H1 (cell line): ENCODE measurements around the gene ARAP2. TPM values are rescaled to one million over a fixed set of nuclear protein-coding genes. Genes with fewer than 3 reads are reported as not detected.

Experiments
- CTCF ChIA-PET: fragments of 300-600 bp; sonication (Branson Sonifier 250); formaldehyde crosslinking; loops from one replicate; lab custom pipeline; 2021; ENCODE audit not compliant: partially characterized antibody; lab: Charles Lee
- POLR2A ChIA-PET: fragments of 300-600 bp; sonication (Branson Sonifier 250); formaldehyde crosslinking; loops from one replicate; lab custom pipeline; 2021; ENCODE audit warnings: inconsistent platforms; ENCODE audit not compliant: partially characterized antibody; lab: Charles Lee
- DNase-seq, 2 experiments: peaks; one replicate each; pipeline versions ENCODE4 v3.0.0 to v3.0.0-alpha.2; 2010 to 2022; ENCODE audit warnings: low spot score in 2 of 2, low read depth in 1 of 2, mixed read lengths in 1 of 2
- FAIRE-seq: peaks from 2 replicates; lab custom pipeline; 2011; peaks lifted over from hg19 to GRCh38; lab: Jason Lieb, UNC
- H2AFZ ChIP-seq: 2 replicates; pipeline ENCODE4 v1.8.1; 2012; ENCODE audit warnings: low read length, inconsistent platforms
- H2AK5ac ChIP-seq: 2 replicates; pipeline ENCODE4 v1.6.1; 2013; ENCODE audit warnings: low read depth, low read length
- H2BK120ac ChIP-seq: replicated peaks from 2 replicates; pipeline ENCODE3; 2013; ENCODE audit warnings: low read depth, low read length, inconsistent platforms
- H2BK12ac ChIP-seq: 2 replicates; pipeline ENCODE4 v1.6.1; 2013; ENCODE audit warnings: low read depth, low read length
- H2BK15ac ChIP-seq: 2 replicates; pipeline ENCODE4 v1.6.1; 2013; ENCODE audit warnings: low read length
- H2BK20ac ChIP-seq: 2 replicates; pipeline ENCODE4 v1.6.1; 2013; ENCODE audit warnings: low read length
- H2BK5ac ChIP-seq: 2 replicates; pipeline ENCODE4 v1.6.1; 2013; ENCODE audit warnings: low read depth, low read length
- H3K14ac ChIP-seq: 2 replicates; pipeline ENCODE4 v1.6.1; 2013; ENCODE audit warnings: inconsistent platforms; ENCODE audit not compliant: insufficient read length
- H3K18ac ChIP-seq: 2 replicates; pipeline ENCODE4 v1.6.1; 2013; ENCODE audit warnings: low read length; ENCODE audit errors: extremely low read depth
- H3K23ac ChIP-seq: 2 replicates; pipeline ENCODE4 v1.6.1; 2013; ENCODE audit warnings: inconsistent platforms; ENCODE audit not compliant: insufficient read length
- H3K23me2 ChIP-seq: 2 replicates; pipeline ENCODE4 v1.6.1; 2013; ENCODE audit warnings: low read depth, low read length
- H3K27ac ChIP-seq: 2 replicates; pipeline ENCODE4 v1.6.1; 2011; ENCODE audit warnings: low read depth, low read length, inconsistent platforms
- H3K27me3 ChIP-seq, 4 experiments: replicated peaks in 1 of 4; 1 replicate in 1 of 4; 2 replicates in 3 of 4; pipeline versions ENCODE4 v1.6.1 to v1.8.1; 2011 to 2013; ENCODE audit warnings: low read length in 3 of 4, mild to moderate bottlenecking in 3 of 4, inconsistent platforms in 2 of 4, mixed read lengths in 2 of 4, moderate library complexity in 1 of 4; ENCODE audit not compliant: control insufficient read depth in 3 of 4, insufficient read depth in 3 of 4; ENCODE audit errors: extremely low read depth in 1 of 4
- H3K36me3 ChIP-seq, 4 experiments: 2 replicates each; pipeline versions ENCODE4 v1.6.1 to v1.8.1; 2011 to 2013; ENCODE audit warnings: mild to moderate bottlenecking in 4 of 4, low read length in 3 of 4, moderate library complexity in 2 of 4, control low read depth in 1 of 4, inconsistent platforms in 1 of 4; ENCODE audit not compliant: insufficient read depth in 4 of 4, control insufficient read depth in 2 of 4
- H3K4ac ChIP-seq: replicated peaks from 2 replicates; pipeline ENCODE3; 2013; ENCODE audit warnings: low read length, low read depth, mixed read lengths, inconsistent platforms; ENCODE audit not compliant: insufficient read length
- H3K4me1 ChIP-seq, 4 experiments: replicated peaks in 1 of 4; 1 replicate in 1 of 4; 2 replicates in 3 of 4; pipeline versions ENCODE4 v1.6.1 to v1.8.1; 2011 to 2013; ENCODE audit warnings: low read length in 3 of 4, inconsistent platforms in 2 of 4, mixed read lengths in 1 of 4; ENCODE audit not compliant: insufficient read depth in 4 of 4, control insufficient read depth in 3 of 4
- H3K4me2 ChIP-seq, 2 experiments: 2 replicates each; pipeline versions ENCODE4 v1.6.1 to v1.8.1; 2011 to 2013; ENCODE audit warnings: low read depth in 2 of 2, low read length in 2 of 2, control low read depth in 1 of 2, inconsistent platforms in 1 of 2, mild to moderate bottlenecking in 1 of 2; ENCODE audit not compliant: insufficient read depth in 1 of 2
- H3K4me3 ChIP-seq, 4 experiments: fragments of 200-600, 300-600 bp in 1 of 4; sonication (generic), shearing (Covaris generic), sonication (Bioruptor Twin) in 1 of 4; 2 replicates each; pipeline versions ENCODE4 v1.5.1 to v1.8.1; 2011 to 2016; ENCODE audit warnings: low read length in 4 of 4, low read depth in 3 of 4, control low read depth in 2 of 4, inconsistent platforms in 2 of 4, mild to moderate bottlenecking in 2 of 4, mixed read lengths in 1 of 4, moderate library complexity in 1 of 4; ENCODE audit not compliant: insufficient read depth in 2 of 4; ENCODE audit errors: extremely low read depth in 1 of 4
- H3K56ac ChIP-seq: replicated peaks from 2 replicates; pipeline ENCODE3; 2013; ENCODE audit warnings: low read depth, mild to moderate bottlenecking, mixed read lengths, low read length, inconsistent platforms; ENCODE audit not compliant: insufficient read length
- H3K79me1 ChIP-seq: 2 replicates; pipeline ENCODE4 v1.6.1; 2013; ENCODE audit warnings: low read depth, low read length, control low read depth
- H3K79me2 ChIP-seq, 2 experiments: 2 replicates each; pipeline versions ENCODE4 v1.6.1 to v1.8.1; 2012 to 2013; ENCODE audit warnings: low read length in 2 of 2, mild to moderate bottlenecking in 2 of 2, inconsistent platforms in 1 of 2; ENCODE audit not compliant: insufficient read depth in 2 of 2, control insufficient read depth in 1 of 2
- H3K9ac ChIP-seq, 4 experiments: replicated peaks in 1 of 4; 1 replicate in 1 of 4; 2 replicates in 3 of 4; pipeline versions ENCODE4 v1.6.1 to v1.8.1; 2011 to 2013; ENCODE audit warnings: low read depth in 3 of 4, low read length in 3 of 4, control low read depth in 2 of 4, mild to moderate bottlenecking in 2 of 4, moderate library complexity in 2 of 4, inconsistent platforms in 1 of 4; ENCODE audit errors: extremely low read depth in 1 of 4
- H3K9me3 ChIP-seq, 2 experiments: 2 replicates each; pipeline versions ENCODE4 v1.6.1 to v1.8.1; 2012 to 2013; ENCODE audit warnings: mild to moderate bottlenecking in 2 of 2, moderate library complexity in 2 of 2, control low read depth in 1 of 2, inconsistent platforms in 1 of 2, low read depth in 1 of 2, low read length in 1 of 2, mixed read lengths in 1 of 2; ENCODE audit not compliant: insufficient read depth in 2 of 2
- H4K20me1 ChIP-seq, 2 experiments: replicated peaks in 1 of 2; 2 replicates each; pipeline versions ENCODE3 to v1.8.1; 2011 to 2013; ENCODE audit warnings: inconsistent platforms in 2 of 2, low read length in 2 of 2, mild to moderate bottlenecking in 1 of 2; ENCODE audit not compliant: insufficient read depth in 2 of 2, control insufficient read depth in 1 of 2
- H4K5ac ChIP-seq: 2 replicates; pipeline ENCODE4 v1.6.1; 2013; ENCODE audit warnings: low read length, low read depth, mixed read lengths, inconsistent platforms; ENCODE audit not compliant: insufficient read length
- H4K8ac ChIP-seq: 2 replicates; pipeline ENCODE4 v1.8.0; 2013; ENCODE audit warnings: mild to moderate bottlenecking, moderate library complexity, low read length, inconsistent platforms; ENCODE audit not compliant: insufficient read depth; ENCODE audit errors: extremely low read depth
- H4K91ac ChIP-seq: replicated peaks from 2 replicates; pipeline ENCODE3; 2013; ENCODE audit warnings: low read length, mixed read lengths, inconsistent platforms; ENCODE audit not compliant: insufficient read length
- ATF2 ChIP-seq: IDR thresholded peaks from 2 replicates; pipeline ENCODE4 v1.6.1; 2012; ENCODE audit warnings: low read length, inconsistent platforms
- BCL11A ChIP-seq, 2 experiments: IDR thresholded peaks; one replicate each; pipeline ENCODE4 v1.6.1; 2011; ENCODE audit warnings: low read depth in 2 of 2, low read length in 2 of 2, mild to moderate bottlenecking in 2 of 2
- CTBP2 ChIP-seq: IDR thresholded peaks from 2 replicates; pipeline ENCODE4 v1.7.0; 2011; ENCODE audit warnings: borderline replicate concordance, mild to moderate bottlenecking, moderate library complexity, mixed read lengths, low read length; ENCODE audit not compliant: insufficient read depth, insufficient read length
- GTF2F1 ChIP-seq: IDR thresholded peaks from 2 replicates; pipeline ENCODE4 v1.6.1; 2012; ENCODE audit warnings: low read depth, low read length, improper control_type of control experiment, borderline replicate concordance
- SUZ12 ChIP-seq: fragments of 200-600 bp; sonication (generic); IDR thresholded peaks from 2 replicates; pipeline ENCODE4 v1.6.1; 2012; ENCODE audit warnings: mild to moderate bottlenecking, inconsistent platforms, low read length, moderate library complexity, mixed read lengths
- WGBS, 2 experiments: shearing (Covaris generic) in 1 of 2; methylation state at CpG; one replicate each; pipeline versions ENCODE4 v1.1.6 to v1.1.7; 2013 to 2015; ENCODE audit warnings: low lambda C conversion rate in 2 of 2, mixed read lengths in 2 of 2, inconsistent platforms in 1 of 2, low coverage in 1 of 2, missing lambda C conversion rate in 1 of 2; ENCODE audit not compliant: insufficient replicate concordance in 2 of 2, insufficient coverage in 1 of 2, insufficient read length in 1 of 2; ENCODE audit errors: extremely low coverage in 1 of 2, missing lambda C conversion rate in 1 of 2; 5-methylcytosine and 5-hydroxymethylcytosine counted together
- polyA plus RNA-seq, 7 experiments: library from polyadenylated mRNA; depleted of rRNA in 3 of 7; stranded (reverse) in 5 of 7; unstranded in 2 of 7; fragments of >200 nt in 5 of 7; fragments of 200-250 nt in 2 of 7; gene quantifications; 1 replicate in 5 of 7; 2 replicates in 1 of 7; 4 replicates in 1 of 7; pipeline versions ENCODE4 v1.2.1 to v1.2.3, GENCODE V29; 2011 to 2013; ENCODE audit warnings: missing spikeins in 2 of 7, mixed read lengths in 2 of 7
- total RNA-seq: library from RNA; stranded (reverse); fragmentation: NEBNext Ultra II Directional; extraction: Animal tissue kit (Norgen Biotek cat#: 25700); gene quantifications from 2 replicates; pipeline ENCODE4 v1.2.1, GENCODE V29; 2021

ARAP2 gene
- total and polyA plus RNA-seq, 2 of the 8 experiments (the other 6 are each of a cell fraction or from before 2014, with no cell fraction given): 0.15 to 2.3 TPM

DNA sequence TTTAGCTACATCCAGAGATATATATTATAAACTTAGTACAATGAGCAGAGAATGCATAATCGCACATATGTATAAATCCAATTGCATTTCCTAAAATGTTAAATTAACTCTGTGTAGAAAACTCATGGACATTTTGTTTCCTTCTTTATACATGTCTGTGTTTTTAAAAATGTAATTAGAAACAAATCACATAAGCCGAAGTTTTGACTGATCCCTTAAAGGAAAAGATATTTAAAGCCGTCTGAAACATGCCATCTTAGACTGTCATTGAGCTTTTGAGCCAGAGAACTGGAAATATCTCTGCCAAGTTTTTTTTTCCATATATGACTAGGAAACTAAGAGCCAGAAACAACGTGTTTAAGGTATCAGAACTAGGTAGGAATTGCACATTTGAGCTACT lies 107.0 kb downstream of the ARAP2 start:
- no peaks in the 10 kb centered on the region for H3K36me3 ChIP-seq
- no peak overlapping the region for H2BK5ac ChIP-seq
- no peak overlapping the region for H3K18ac ChIP-seq
- no peak overlapping the region for H3K23ac ChIP-seq
- H2BK15ac ChIP-seq: no peak overlapping the region
- H3K79me2 ChIP-seq: no peaks in the 10 kb centered on the region
- H3K14ac ChIP-seq: no peak overlapping the region
- H3K4me3 ChIP-seq: no peak overlapping the region
- no peak overlapping the region for H3K4ac ChIP-seq
- no peak overlapping the region for H4K5ac ChIP-seq
- no peaks in the 10 kb centered on the region for H3K27me3 ChIP-seq
- H3K79me1 ChIP-seq: no peaks in the 10 kb centered on the region
- no peak for TF ChIP-seq BCL11A (IDR thresholded peaks at IDR 0.05; ENCODE audit: low read depth in 2 of 2, low read length in 2 of 2)
- no peak for TF ChIP-seq SUZ12
- TF ChIP-seq GTF2F1: no peak
- TF ChIP-seq ATF2: no peak
- TF ChIP-seq CTBP2: no peak
- CTCF ChIA-PET: interaction anchor here (1.3 kb wide), 1 partner anchor 22 kb away, joined by 3 read pairs; no protein-coding TSS in a partner anchor
- H2BK20ac ChIP-seq: no peak overlapping the region
- H3K56ac ChIP-seq: no peak overlapping the region
- no peak overlapping the region for H3K27ac ChIP-seq
- POLR2A ChIA-PET: no interaction called here
- H2AFZ ChIP-seq: no peak overlapping the region
- H2BK12ac ChIP-seq: no peak overlapping the region
- WGBS, 2 experiments: 94% methylated on average over 4 of the region's 4 CpGs; no CpG with 5 or more reads in 1 of the 2 experiments
- no peaks in the 10 kb centered on the region for H3K9me3 ChIP-seq
- H2AK5ac ChIP-seq: no peak overlapping the region
- H3K9ac ChIP-seq: no peak overlapping the region
- H2BK120ac ChIP-seq: no peak overlapping the region
- no peaks in the 10 kb centered on the region for H3K4me1 ChIP-seq
- H4K20me1 ChIP-seq: no peaks in the 10 kb centered on the region
- no peak overlapping the region for H3K4me2 ChIP-seq
- FAIRE-seq (no peak), DNase-seq (no peak)
- no peaks in the 10 kb centered on the region; the same call in 1 of the 2 replicates for H3K23me2 ChIP-seq
- no peak overlapping the region for H4K8ac ChIP-seq
- H4K91ac ChIP-seq: no peak overlapping the region
